CMK (cell line): ENCODE measurements around the gene COL8A1.

ENCODE experiments used
- DNase-seq: peaks from one replicate; pipeline ENCODE4 v3.0.0-alpha.2; 2010; ENCODE audit warnings: low read depth

Gene COL8A1

GRCh38 chr3:99845999-99846398 is 207.6 kb downstream of the COL8A1 start:
- DNase-seq, result peak; percentile 33

GRCh38 chr3:99846477-99847160 is 208.2 kb downstream of the COL8A1 start:
- no peak for DNase-seq

- DNase-seq, result no peak
Observed at GRCh38 chr3:99848433-99848832, 210.0 kb downstream of the COL8A1 start.
